ENCODE results near the gene ST6GAL1. TPM values are rescaled to one million over a fixed set of nuclear protein-coding genes. Genes with fewer than 3 reads are reported as not detected.

The ST6GAL1 gene
- total and polyA plus RNA-seq, 10 of the 15 experiments (the other 5 are each of a cell fraction or from before 2014, with no cell fraction given), result 74.2 to 248 (median 149) TPM

DNA sequence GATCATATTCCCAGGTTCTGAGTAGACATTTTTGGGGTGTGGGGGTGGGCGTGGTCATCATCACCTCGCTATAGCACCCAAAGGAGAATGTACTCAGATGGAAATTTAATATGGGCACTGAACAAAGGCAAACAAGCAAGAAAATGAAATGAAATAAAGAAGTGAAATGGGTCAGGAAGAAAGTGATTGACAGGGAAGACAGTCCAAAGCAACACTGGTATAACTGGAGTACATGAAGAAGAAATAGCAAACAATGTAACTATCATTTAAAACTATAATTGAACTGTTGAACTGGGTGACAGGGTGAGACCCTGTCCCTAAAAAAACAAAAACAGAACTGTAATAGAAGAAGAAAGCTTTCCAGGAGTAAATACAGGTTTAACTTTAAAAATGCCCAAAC lies 184.2 kb downstream of the ST6GAL1 start:
- no TSS peak for BruUV-seq (replicated peaks)
- ATAC-seq, result no peak
- H3K9me3 ChIP-seq (replicated peaks; ENCODE audit: control insufficient read depth, insufficient read depth, low read length), result no peaks in the 10 kb centered on the region
- in situ Hi-C loops (cut with MboI), result no loop called here
- peaks cover 4% of the 10 kb centered on the region; the same call in 1 of the 2 replicates for H3K4me1 ChIP-seq (ENCODE audit: control insufficient read depth, insufficient read depth, low read length)
- no peak overlapping the region for H2AFZ ChIP-seq (ENCODE audit: control insufficient read depth, low read depth, low read length)
- H3K27me3 ChIP-seq (replicated peaks in 1 of 2; ENCODE audit: control insufficient read depth in 2 of 2, insufficient read depth in 2 of 2, low read length in 1 of 2), result no peaks in the 10 kb centered on the region
- no peak overlapping the region for H3K27ac ChIP-seq (ENCODE audit: control insufficient read depth, insufficient read depth)
- no peak overlapping the region for H3K4me2 ChIP-seq (ENCODE audit: control insufficient read depth, insufficient read depth)
- POLR2A ChIA-PET, result interaction anchor here (0.5 kb wide), 1 partner anchor 34 kb away, joined by 3 read pairs; no protein-coding TSS in a partner anchor
- no peak for DNase-seq (ENCODE audit: low read depth, low spot score)
- intact Hi-C loops (cut with micrococcal nuclease; ENCODE audit: unreplicated experiment), result no loop called here
- RAD21 ChIA-PET (ENCODE audit: unreplicated experiment), result interaction anchor here (1.2 to 4.4 kb wide), 7 partner anchors 23 to 265 kb away, joined by 3 to 54 read pairs (median 8); no protein-coding TSS in a partner anchor
- CTCF ChIA-PET, result interaction anchor here (1.3 to 7.0 kb wide), 11 partner anchors 12 to 265 kb away, joined by 3 to 197 read pairs (median 17); partner anchors contain the start of gene RPL39L
- H3K4me3 ChIP-seq, result no peak overlapping the region
- no peaks in the 10 kb centered on the region for H3K36me3 ChIP-seq (ENCODE audit: control insufficient read depth in 2 of 2, insufficient read depth in 2 of 2, low read length in 1 of 2)
- H3K79me2 ChIP-seq (ENCODE audit: control insufficient read depth, insufficient read depth, low read length), result no peaks in the 10 kb centered on the region
- no peak for FAIRE-seq
- WGBS (ENCODE audit: insufficient coverage, insufficient replicate concordance, low lambda C conversion rate, missing lambda C conversion rate), result 70% methylated on average over 2 of the region's 2 CpGs
- no peaks in the 10 kb centered on the region for H4K20me1 ChIP-seq (ENCODE audit: control insufficient read depth, insufficient read depth)
- TF ChIP-seq, protein P1, sequence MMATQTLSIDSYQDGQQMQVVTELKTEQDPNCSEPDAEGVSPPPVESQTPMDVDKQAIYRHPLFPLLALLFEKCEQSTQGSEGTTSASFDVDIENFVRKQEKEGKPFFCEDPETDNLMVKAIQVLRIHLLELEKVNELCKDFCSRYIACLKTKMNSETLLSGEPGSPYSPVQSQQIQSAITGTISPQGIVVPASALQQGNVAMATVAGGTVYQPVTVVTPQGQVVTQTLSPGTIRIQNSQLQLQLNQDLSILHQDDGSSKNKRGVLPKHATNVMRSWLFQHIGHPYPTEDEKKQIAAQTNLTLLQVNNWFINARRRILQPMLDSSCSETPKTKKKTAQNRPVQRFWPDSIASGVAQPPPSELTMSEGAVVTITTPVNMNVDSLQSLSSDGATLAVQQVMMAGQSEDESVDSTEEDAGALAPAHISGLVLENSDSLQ (IDR thresholded peaks at IDR 0.05), result peak; percentile 37; the same call in 1 of the 2 replicates
- TF ChIP-seq FOXK2 (IDR thresholded peaks at IDR 0.05), result no peak
- H3K9ac ChIP-seq (ENCODE audit: control insufficient read depth, insufficient read depth, low read length), result no peak overlapping the region
- SMC1A ChIA-PET (ENCODE audit: uncharacterized antibody, unreplicated experiment), result interaction anchor here (0.7 to 5.2 kb wide), 10 partner anchors 11 to 265 kb away, joined by 3 to 111 read pairs (median 10); partner anchors contain the start of gene RPL39L

DNA sequence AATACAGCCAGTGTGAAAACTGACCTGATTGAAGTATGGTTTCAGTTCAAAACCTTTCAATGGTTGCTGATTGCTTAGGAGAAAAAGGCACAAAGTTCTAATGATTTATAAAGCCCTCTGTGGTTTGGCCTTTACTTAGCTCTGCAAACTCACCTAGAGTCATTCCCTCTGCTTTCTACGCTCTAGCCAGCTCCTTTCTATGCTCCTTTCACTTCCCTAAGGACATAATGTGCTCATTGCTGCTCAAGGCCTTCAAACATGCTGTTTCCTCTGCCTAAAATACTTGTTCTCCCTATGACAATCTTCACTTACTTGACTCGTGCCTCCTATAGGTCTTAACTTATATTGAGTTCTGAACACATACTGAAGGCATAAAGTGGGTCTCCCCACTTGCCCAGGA lies 190.0 kb downstream of the ST6GAL1 start:
- WGBS (ENCODE audit: insufficient coverage, insufficient replicate concordance, low lambda C conversion rate, missing lambda C conversion rate), result 89% methylated on average over 2 of the region's 2 CpGs
- Histone ChIP-seq H3K9ac (ENCODE audit: control insufficient read depth, insufficient read depth, low read length) (no peak overlapping the region), H4K20me1 (ENCODE audit: control insufficient read depth, insufficient read depth) (no peaks in the 10 kb centered on the region), H3K4me2 (ENCODE audit: control insufficient read depth, insufficient read depth) (no peak overlapping the region), H2AFZ (ENCODE audit: control insufficient read depth, low read depth, low read length) (no peak overlapping the region; the same call in 1 of the 2 replicates), H3K4me1 (ENCODE audit: control insufficient read depth, insufficient read depth, low read length) (peaks cover 6% of the 10 kb centered on the region; the same call in 1 of the 2 replicates), H3K36me3 (ENCODE audit: control insufficient read depth in 2 of 2, insufficient read depth in 2 of 2, low read length in 1 of 2) (no peaks in the 10 kb centered on the region), H3K9me3 (replicated peaks; ENCODE audit: control insufficient read depth, insufficient read depth, low read length) (no peaks in the 10 kb centered on the region), H3K79me2 (ENCODE audit: control insufficient read depth, insufficient read depth, low read length) (no peaks in the 10 kb centered on the region), H3K27ac (ENCODE audit: control insufficient read depth, insufficient read depth) (no peak overlapping the region), H3K4me3 (no peak overlapping the region), H3K27me3 (replicated peaks in 1 of 2; ENCODE audit: control insufficient read depth in 2 of 2, insufficient read depth in 2 of 2, low read length in 1 of 2) (no peaks in the 10 kb centered on the region)
- SMC1A ChIA-PET (ENCODE audit: uncharacterized antibody, unreplicated experiment), result no interaction called here
- BruUV-seq (replicated peaks), result no TSS peak
- TF ChIP-seq KLF5 (IDR thresholded peaks at IDR 0.05; ENCODE audit: partially characterized antibody) (no peak), RUNX3 (IDR thresholded peaks at IDR 0.05; ENCODE audit: low read length) (peak; percentile 47), SPI1 (IDR thresholded peaks at IDR 0.05; ENCODE audit: borderline replicate concordance, insufficient read depth, low read depth, low read length) (peak; percentile 49; the same call in 1 of the 2 replicates)
- CTCF ChIA-PET, result interaction anchor here (0.7 to 3.4 kb wide), 4 partner anchors 19 to 47 kb away, joined by 3 to 16 read pairs (median 16); partner anchors contain the start of gene RPL39L
- POLR2A ChIA-PET, result interaction anchor here (0.5 kb wide), 1 partner anchor 271 kb away, joined by 6 read pairs; no protein-coding TSS in a partner anchor
- RAD21 ChIA-PET (ENCODE audit: unreplicated experiment), result interaction anchor here (1.0 kb wide), 1 partner anchor 44 kb away, joined by 5 read pairs; no protein-coding TSS in a partner anchor
- no peak for FAIRE-seq
- peak; percentile 45 for ATAC-seq
- intact Hi-C loops (cut with micrococcal nuclease; ENCODE audit: unreplicated experiment), result no loop called here
- in situ Hi-C loops (cut with MboI), result no loop called here
- DNase-seq (ENCODE audit: low read depth, low spot score), result no peak

Measured in GM12878 (cell line).